ENCODE results near the gene IRAG1. TPM values are rescaled to one million over a fixed set of nuclear protein-coding genes. Genes with fewer than 3 reads are reported as not detected.

Gene IRAG1, protein sequence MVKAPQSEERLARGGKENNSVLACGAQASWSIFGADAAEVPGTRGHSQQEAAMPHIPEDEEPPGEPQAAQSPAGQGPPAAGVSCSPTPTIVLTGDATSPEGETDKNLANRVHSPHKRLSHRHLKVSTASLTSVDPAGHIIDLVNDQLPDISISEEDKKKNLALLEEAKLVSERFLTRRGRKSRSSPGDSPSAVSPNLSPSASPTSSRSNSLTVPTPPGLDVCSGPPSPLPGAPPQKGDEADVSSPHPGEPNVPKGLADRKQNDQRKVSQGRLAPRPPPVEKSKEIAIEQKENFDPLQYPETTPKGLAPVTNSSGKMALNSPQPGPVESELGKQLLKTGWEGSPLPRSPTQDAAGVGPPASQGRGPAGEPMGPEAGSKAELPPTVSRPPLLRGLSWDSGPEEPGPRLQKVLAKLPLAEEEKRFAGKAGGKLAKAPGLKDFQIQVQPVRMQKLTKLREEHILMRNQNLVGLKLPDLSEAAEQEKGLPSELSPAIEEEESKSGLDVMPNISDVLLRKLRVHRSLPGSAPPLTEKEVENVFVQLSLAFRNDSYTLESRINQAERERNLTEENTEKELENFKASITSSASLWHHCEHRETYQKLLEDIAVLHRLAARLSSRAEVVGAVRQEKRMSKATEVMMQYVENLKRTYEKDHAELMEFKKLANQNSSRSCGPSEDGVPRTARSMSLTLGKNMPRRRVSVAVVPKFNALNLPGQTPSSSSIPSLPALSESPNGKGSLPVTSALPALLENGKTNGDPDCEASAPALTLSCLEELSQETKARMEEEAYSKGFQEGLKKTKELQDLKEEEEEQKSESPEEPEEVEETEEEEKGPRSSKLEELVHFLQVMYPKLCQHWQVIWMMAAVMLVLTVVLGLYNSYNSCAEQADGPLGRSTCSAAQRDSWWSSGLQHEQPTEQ
- 10 to 100 TPM in 7 of 9 donors, 1 to 10 TPM in 2; 8.1 to 33.9 (median 16.8) TPM for total RNA-seq
- 10 to 100 TPM in 1 of 3 donors, 1 to 10 TPM in 2; 5.6 to 21.5 (median 7.1) TPM for polyA plus RNA-seq
- long read RNA-seq, donor 1, partial matches to known transcripts: 73 of 78 reads
- long read RNA-seq, donor 1, other reads (novel, unspliced or antisense): 5 of 78 reads
- long read RNA-seq, donor 2: 0 reads
- long read RNA-seq, donor 3: 0 reads
- long read RNA-seq, donor 4, partial matches to known transcripts: 0 of 3 reads
- long read RNA-seq, donor 4, other reads (novel, unspliced or antisense): 3 of 3 reads
- long read RNA-seq, donor 5, partial matches to known transcripts: 9 of 19 reads
- long read RNA-seq, donor 5, other reads (novel, unspliced or antisense): 10 of 19 reads
- long read RNA-seq, donor 6, partial matches to known transcripts: 3 of 9 reads
- long read RNA-seq, donor 6, other reads (novel, unspliced or antisense): 6 of 9 reads
- long read RNA-seq, donor 7: 0 reads
- long read RNA-seq, donor 8: 0 reads
- long read RNA-seq, donor 9: 0 reads
- long read RNA-seq, donor 10: 0 reads

DNA sequence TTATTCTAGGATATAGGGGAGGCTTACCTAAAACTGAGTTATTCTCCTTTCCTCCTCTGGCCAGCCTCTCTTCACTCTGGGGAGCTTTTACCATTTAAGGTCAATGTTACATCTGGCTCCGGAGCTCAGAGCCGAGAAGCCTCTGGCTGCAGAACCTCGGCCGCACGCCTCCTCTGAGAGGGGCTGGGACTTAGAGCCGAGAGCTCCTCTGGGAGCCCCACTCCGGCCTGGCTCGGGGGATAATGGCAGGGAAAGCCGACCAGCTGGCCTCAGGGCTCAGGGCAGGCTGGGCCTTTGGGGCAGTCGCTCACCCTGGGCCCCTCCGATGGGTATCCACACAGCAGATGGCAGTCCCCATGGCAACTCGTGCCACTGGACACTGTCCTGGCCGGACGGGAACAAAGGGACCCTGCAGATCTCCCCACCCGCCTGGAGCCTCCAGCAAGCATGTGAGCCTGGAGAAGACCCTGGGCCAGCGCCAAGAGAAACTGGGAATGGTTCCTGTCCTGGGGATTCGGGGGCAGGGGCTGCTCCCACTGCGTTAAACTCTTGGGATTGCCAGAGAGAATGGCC, at the start of gene IRAG1:
Gene IRAG1, minus strand, starts transcription at position 247 of the 573 bp plus-strand sequence. Its CDS starts 153 bp downstream, at position 94.
- peak in 5 of 7 donors; percentile 27 to 69 (median 37) for DNase-seq
- intact Hi-C loops (cut with DNase I): no loop called here

DNA sequence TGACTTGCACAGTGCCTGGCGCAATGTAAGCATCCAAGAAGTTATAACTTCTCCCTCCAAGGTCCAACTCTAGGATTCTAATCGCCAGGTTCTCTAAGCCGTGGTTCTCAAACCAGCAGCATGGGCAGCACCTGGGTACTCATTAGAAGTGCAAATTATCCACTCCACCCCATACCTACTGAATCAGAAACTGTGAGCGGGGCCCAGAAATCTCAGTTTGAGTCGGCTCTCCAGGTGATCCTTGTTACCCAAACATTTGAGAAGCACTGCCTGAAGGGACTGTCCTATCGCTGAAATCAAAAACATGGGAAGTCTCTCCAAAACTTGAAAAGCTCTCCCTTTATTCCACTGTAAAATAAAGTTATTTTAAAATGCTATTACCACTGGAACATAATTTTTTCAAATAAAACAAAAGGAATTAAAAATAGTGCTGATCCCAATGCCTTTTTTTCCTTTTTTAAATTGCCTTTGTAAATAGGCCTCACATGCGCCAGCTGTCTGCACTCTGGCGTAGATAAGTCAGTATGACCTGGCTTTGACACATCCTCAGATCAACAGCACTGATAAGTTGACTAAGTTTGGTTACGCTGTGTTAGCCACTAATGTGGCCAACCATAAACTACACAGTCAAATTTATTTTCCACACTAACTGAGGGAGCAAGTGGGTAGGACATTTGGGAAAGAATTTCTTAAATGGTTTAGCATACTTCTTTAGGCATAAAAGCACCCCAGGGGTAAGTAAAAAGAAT, 49.1 kb upstream of the IRAG1 start:
- no peaks in the 10 kb centered on the region for H3K36me3 ChIP-seq (replicated peaks in 1 of 2)
- intact Hi-C loops (cut with DNase I): no loop called here
- no peaks in the 10 kb centered on the region for H3K9me3 ChIP-seq (replicated peaks in 1 of 3)
- 62 to 76% (median 70%) methylated on average over 9 of the region's 9 CpGs for WGBS, 4 donors
- TF ChIP-seq, protein P1, sequence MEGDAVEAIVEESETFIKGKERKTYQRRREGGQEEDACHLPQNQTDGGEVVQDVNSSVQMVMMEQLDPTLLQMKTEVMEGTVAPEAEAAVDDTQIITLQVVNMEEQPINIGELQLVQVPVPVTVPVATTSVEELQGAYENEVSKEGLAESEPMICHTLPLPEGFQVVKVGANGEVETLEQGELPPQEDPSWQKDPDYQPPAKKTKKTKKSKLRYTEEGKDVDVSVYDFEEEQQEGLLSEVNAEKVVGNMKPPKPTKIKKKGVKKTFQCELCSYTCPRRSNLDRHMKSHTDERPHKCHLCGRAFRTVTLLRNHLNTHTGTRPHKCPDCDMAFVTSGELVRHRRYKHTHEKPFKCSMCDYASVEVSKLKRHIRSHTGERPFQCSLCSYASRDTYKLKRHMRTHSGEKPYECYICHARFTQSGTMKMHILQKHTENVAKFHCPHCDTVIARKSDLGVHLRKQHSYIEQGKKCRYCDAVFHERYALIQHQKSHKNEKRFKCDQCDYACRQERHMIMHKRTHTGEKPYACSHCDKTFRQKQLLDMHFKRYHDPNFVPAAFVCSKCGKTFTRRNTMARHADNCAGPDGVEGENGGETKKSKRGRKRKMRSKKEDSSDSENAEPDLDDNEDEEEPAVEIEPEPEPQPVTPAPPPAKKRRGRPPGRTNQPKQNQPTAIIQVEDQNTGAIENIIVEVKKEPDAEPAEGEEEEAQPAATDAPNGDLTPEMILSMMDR (IDR thresholded peaks at IDR 0.05): no peak
- TF ChIP-seq POLR2A (IDR thresholded peaks at IDR 0.05): no peak
- no peaks in the 10 kb centered on the region for H3K27me3 ChIP-seq
- H3K4me1 ChIP-seq (replicated peaks in 1 of 2): peaks cover 0 to 13% of the 10 kb centered on the region in 2 donors
- DNase-seq: peak in 4 of 7 donors; percentile 30 to 66 (median 60)
- no peak overlapping the region for H3K4me3 ChIP-seq
- H3K27ac ChIP-seq: peak overlapping the region in 2 of 5 donors; percentile 68 to 72

More for the DNA sequence above, at the start of gene IRAG1:
- H3K4me1 ChIP-seq (replicated peaks in 1 of 2): peaks cover 0 to 15% of the 10 kb centered on the region in 2 donors
- WGBS, 4 donors: 52 to 72% (median 65%) methylated on average over 4 to 18 of the region's 18 CpGs
- no peaks in the 10 kb centered on the region for H3K36me3 ChIP-seq (replicated peaks in 1 of 2)
- H3K27ac ChIP-seq: peak within 1 kb of the TSS in 3 of 5 donors; percentile 10 to 77 (median 73)
- H3K27me3 ChIP-seq: no peaks in the 10 kb centered on the region
- peak within 1 kb of the TSS in 1 of 4 donors; percentile 31 for H3K4me3 ChIP-seq
- TF ChIP-seq, protein P1 (IDR thresholded peaks at IDR 0.05): no peak
- TF ChIP-seq POLR2A (IDR thresholded peaks at IDR 0.05): no peak
- no peaks in the 10 kb centered on the region for H3K9me3 ChIP-seq (replicated peaks in 1 of 3)
